K562 (cell line): ENCODE data around the gene MET. TPM values are rescaled to one million over a fixed set of nuclear protein-coding genes. Genes with fewer than 3 reads are reported as not detected.

Experiments
- ATAC-seq: fragments of 200-7000 bp; cut with Tn5 transposase; 3 replicates; pipeline ENCODE4 v1.9.1; 2020; ENCODE audit warnings: moderate library complexity
- BruUV-seq: library from RNA; stranded (reverse); fragments of 400-500 nt; replicated peaks from 2 replicates; lab custom pipeline; 2021; lab: Mats Ljungman, UMichigan
- CTCF ChIA-PET: fragments of 300-600 bp; formaldehyde crosslinking; extraction: SDS; loops from one replicate; lab custom pipeline; 2021; ENCODE audit warnings: low intra/inter-chr PET ratio; lab: Yijun Ruan, JAX
- POLR2A ChIA-PET: fragments of 300-600, 350-650 bp; sonication (Branson Sonifier 250); formaldehyde crosslinking; extraction: SDS; loops from one replicate; lab custom pipeline; 2021; ENCODE audit warnings: antibody characterized with exemption, inconsistent platforms; lab: Yijun Ruan, JAX
- DNase-seq, 4 experiments: peaks; one replicate each; pipeline versions ENCODE4 v3.0.0 to v3.0.0-alpha.2; 2011 to 2018; ENCODE audit warnings: low spot score in 3 of 4, mixed read lengths in 3 of 4; ENCODE audit errors: extremely low read depth in 1 of 4
- FAIRE-seq: peaks from 2 replicates; lab custom pipeline; 2011; peaks lifted over from hg19 to GRCh38; lab: Jason Lieb, UNC
- H2AFZ ChIP-seq: 2 replicates; pipeline ENCODE4 v1.6.0; 2011; ENCODE audit warnings: low read depth, low read length, control low read depth, inconsistent platforms
- H3K27ac ChIP-seq: fragments of 200-600 bp; 3 replicates; pipeline ENCODE4 v1.8.0; 2011; ENCODE audit warnings: low read depth, mild to moderate bottlenecking, control low read depth, inconsistent platforms, low read length, moderate library complexity, mixed read lengths; ENCODE audit errors: extremely low read depth
- H3K27me3 ChIP-seq, 2 experiments: fragments of 300-600 bp in 1 of 2; 2 replicates in 1 of 2; 3 replicates in 1 of 2; pipeline versions ENCODE4 v1.6.0 to v1.8.0; 2011; ENCODE audit warnings: inconsistent platforms in 2 of 2, low read length in 2 of 2, mild to moderate bottlenecking in 1 of 2, mixed read lengths in 1 of 2, moderate library complexity in 1 of 2; ENCODE audit not compliant: control insufficient read depth in 2 of 2, insufficient read depth in 2 of 2
- H3K36me3 ChIP-seq: fragments of 300-600 bp; 3 replicates; pipeline ENCODE4 v1.8.0; 2011; ENCODE audit warnings: mild to moderate bottlenecking, low read length, inconsistent platforms; ENCODE audit not compliant: control insufficient read depth, insufficient read depth
- H3K4me1 ChIP-seq, 2 experiments: fragments of 200-600 bp in 1 of 2; replicated peaks in 1 of 2; 2 replicates in 1 of 2; 3 replicates in 1 of 2; pipeline versions ENCODE4 v1.5.1 to v1.8.0; 2011; ENCODE audit warnings: inconsistent platforms in 2 of 2, low read length in 2 of 2, mild to moderate bottlenecking in 1 of 2, mixed read lengths in 1 of 2, moderate library complexity in 1 of 2; ENCODE audit not compliant: control insufficient read depth in 2 of 2, insufficient read depth in 2 of 2
- H3K4me2 ChIP-seq: 2 replicates; pipeline ENCODE4 v1.6.1; 2011; ENCODE audit warnings: low read length, control low read depth, inconsistent platforms, mixed read lengths; ENCODE audit not compliant: insufficient read depth
- H3K4me3 ChIP-seq: fragments of 200-600 bp; sonication (generic), shearing (Covaris generic); 2 replicates; pipeline ENCODE4 v1.5.1; 2016; ENCODE audit warnings: control low read depth, inconsistent platforms
- H3K79me2 ChIP-seq: fragments of 200-600 bp; 3 replicates; pipeline ENCODE4 v1.8.0; 2011; ENCODE audit warnings: low read length, inconsistent platforms; ENCODE audit not compliant: control insufficient read depth, insufficient read depth
- H3K9ac ChIP-seq, 2 experiments: 2 replicates each; pipeline versions ENCODE4 v1.6.0 to v1.6.1; 2011; ENCODE audit warnings: low read depth in 2 of 2, low read length in 2 of 2, control low read depth in 1 of 2, inconsistent platforms in 1 of 2, mild to moderate bottlenecking in 1 of 2, mixed read lengths in 1 of 2; ENCODE audit not compliant: insufficient read depth in 1 of 2
- H3K9me1 ChIP-seq: one replicate; pipeline ENCODE4 v1.6.0; 2011; ENCODE audit warnings: inconsistent platforms, mild to moderate bottlenecking, low read length, moderate library complexity; ENCODE audit not compliant: control insufficient read depth, insufficient read depth
- H3K9me3 ChIP-seq: replicated peaks from 2 replicates; pipeline ENCODE4 v1.5.1; 2011; ENCODE audit warnings: low read depth, low read length, inconsistent platforms; ENCODE audit not compliant: control insufficient read depth, insufficient read depth
- H4K20me1 ChIP-seq: replicated peaks from 2 replicates; pipeline ENCODE4 v1.6.1; 2011; ENCODE audit warnings: low read length, inconsistent platforms, mixed read lengths; ENCODE audit not compliant: control insufficient read depth, insufficient read depth
- SP1 ChIP-seq: sonication (generic); formaldehyde crosslinking; IDR thresholded peaks from 2 replicates; pipeline ENCODE4 v1.8.1; 2022; ENCODE audit warnings: mild to moderate bottlenecking, missing genetic modification reagents
- TFE3 ChIP-seq: fragments of 450-650 bp; formaldehyde crosslinking; IDR thresholded peaks from 2 replicates; pipeline ENCODE4 v1.4.0; 2020; ENCODE audit warnings: mild to moderate bottlenecking, mixed read lengths
- ZNF184 ChIP-seq: sonication (generic); formaldehyde crosslinking; IDR thresholded peaks from 2 replicates; pipeline ENCODE4 v1.5.0; 2020; ENCODE audit warnings: missing genetic modification reagents
- ZNF197 ChIP-seq: fragments of 200-800 bp; sonication (Bioruptor generic); IDR thresholded peaks from 2 replicates; pipeline ENCODE4 v1.6.1; 2016; ENCODE audit warnings: low read depth, missing genetic modification characterization, missing compliant biosample characterization
- ZNF655 ChIP-seq: fragments of 250-450 bp; sonication (Bioruptor Pico); IDR thresholded peaks from 2 replicates; pipeline ENCODE4 v1.5.0; 2021
- ZZZ3 ChIP-seq: fragments of 450-650 bp; IDR thresholded peaks from 2 replicates; pipeline ENCODE4 v1.6.1; 2016; ENCODE audit warnings: antibody characterized with exemption, mild to moderate bottlenecking, moderate library complexity
- WGBS: fragments of 100-300 bp; shearing (Covaris generic); methylation state at CpG from one replicate; pipeline ENCODE4 v1.1.6; 2016; ENCODE audit warnings: low coverage, mixed read lengths; ENCODE audit not compliant: insufficient coverage; ENCODE audit errors: missing lambda C conversion rate; 5-methylcytosine and 5-hydroxymethylcytosine counted together
- in situ Hi-C: fragments of 300-500 bp; cut with MboI; formaldehyde crosslinking; loops from 4 replicates; pipeline ENCODE4 v1.15.0; 2018; ENCODE audit warnings: inconsistent platforms, mixed read lengths
- intact Hi-C: fragments of 100-400 bp; cut with micrococcal nuclease; formaldehyde crosslinking; loops from 2 replicates; pipeline ENCODE4 v1.14.2; 2022
- polyA plus RNA-seq, 8 experiments: library from polyadenylated mRNA; depleted of rRNA in 4 of 8; stranded (reverse) in 5 of 8; unstranded in 3 of 8; fragments of >200 nt; fragmentation: Nextera tagmentation in 2 of 8; fragmentation: Illumina TruSeq in 1 of 8; extraction: Ambion mirVana in 2 of 8; extraction: Trizol in 1 of 8; gene quantifications; 2 replicates each; pipeline versions ENCODE4 v1.2.1 to v1.2.3, GENCODE V29; 2011 to 2014; ENCODE audit warnings: inconsistent platforms in 1 of 8, missing spikeins in 1 of 8
- total RNA-seq, 7 experiments: library from RNA; depleted of rRNA in 6 of 7; stranded (reverse); fragments of >200 nt in 6 of 7; fragmentation: Illumina TruSeq in 2 of 7; extraction: Trizol in 2 of 7; gene quantifications; 2 replicates each; pipeline versions ENCODE4 v1.2.1 to v1.2.3, GENCODE V29; 2011 to 2021; ENCODE audit warnings: low replicate concordance in 1 of 7

Gene MET
- total and polyA plus RNA-seq, 9 of the 15 experiments (the other 6 are each of a cell fraction or from before 2014, with no cell fraction given), result 0.84 to 2.4 (median 1.1) TPM

- WGBS, result 0% methylated on average over 2 of the region's 2 CpGs
- no peak for FAIRE-seq
- no peaks in the 10 kb centered on the region for H3K79me2 ChIP-seq
- no peaks in the 10 kb centered on the region for H4K20me1 ChIP-seq
- no peak for ATAC-seq
- CTCF ChIA-PET, result no interaction called here
- no peak for DNase-seq
- H2AFZ ChIP-seq, result no peak overlapping the region
- H3K4me2 ChIP-seq, result no peak overlapping the region
- H3K36me3 ChIP-seq, result no peaks in the 10 kb centered on the region
- no TSS peak for BruUV-seq
- H3K9me1 ChIP-seq, result no peaks in the 10 kb centered on the region
- POLR2A ChIA-PET, result interaction anchor here (0.8 to 1.0 kb wide), 2 partner anchors 10 to 126 kb away, joined by 3 read pairs; no protein-coding TSS in a partner anchor
- in situ Hi-C loops, result no loop called here
- TF ChIP-seq TFE3 (CRISPR knock-in tag) (no peak), ZZZ3 (no peak), ZNF184 (CRISPR knock-in tag) (no peak), SP1 (CRISPR knock-in tag) (no peak), ZNF655 (CRISPR knock-in tag) (no peak), ZNF197 (CRISPR knock-in tag) (no peak)
- H3K27me3 ChIP-seq, result no peaks in the 10 kb centered on the region; a peak in 1 of 5 replicates
- H3K4me3 ChIP-seq, result no peak overlapping the region
- no peaks in the 10 kb centered on the region for H3K4me1 ChIP-seq
- intact Hi-C loops, result no loop called here
- no peaks in the 10 kb centered on the region for H3K9me3 ChIP-seq
- no peak overlapping the region for H3K27ac ChIP-seq
- no peak overlapping the region for H3K9ac ChIP-seq
Measured at GRCh38 chr7:116653646-116654045, 18.4 kb upstream of the MET start.
